ENCODE data around the gene AKR1B15.

- TF ChIP-seq, protein P1, sequence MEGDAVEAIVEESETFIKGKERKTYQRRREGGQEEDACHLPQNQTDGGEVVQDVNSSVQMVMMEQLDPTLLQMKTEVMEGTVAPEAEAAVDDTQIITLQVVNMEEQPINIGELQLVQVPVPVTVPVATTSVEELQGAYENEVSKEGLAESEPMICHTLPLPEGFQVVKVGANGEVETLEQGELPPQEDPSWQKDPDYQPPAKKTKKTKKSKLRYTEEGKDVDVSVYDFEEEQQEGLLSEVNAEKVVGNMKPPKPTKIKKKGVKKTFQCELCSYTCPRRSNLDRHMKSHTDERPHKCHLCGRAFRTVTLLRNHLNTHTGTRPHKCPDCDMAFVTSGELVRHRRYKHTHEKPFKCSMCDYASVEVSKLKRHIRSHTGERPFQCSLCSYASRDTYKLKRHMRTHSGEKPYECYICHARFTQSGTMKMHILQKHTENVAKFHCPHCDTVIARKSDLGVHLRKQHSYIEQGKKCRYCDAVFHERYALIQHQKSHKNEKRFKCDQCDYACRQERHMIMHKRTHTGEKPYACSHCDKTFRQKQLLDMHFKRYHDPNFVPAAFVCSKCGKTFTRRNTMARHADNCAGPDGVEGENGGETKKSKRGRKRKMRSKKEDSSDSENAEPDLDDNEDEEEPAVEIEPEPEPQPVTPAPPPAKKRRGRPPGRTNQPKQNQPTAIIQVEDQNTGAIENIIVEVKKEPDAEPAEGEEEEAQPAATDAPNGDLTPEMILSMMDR (conservative IDR thresholded peaks at IDR 0.05 in 1 of 2, IDR thresholded peaks at IDR 0.05 in 1 of 2; ENCODE audit: extremely low read depth in 1 of 2, insufficient read depth in 1 of 2, low read depth in 1 of 2, low read length in 2 of 2), result no peak
- no peak for TF ChIP-seq EZH2 (IDR thresholded peaks at IDR 0.05; ENCODE audit: borderline replicate concordance, low read length)
Observed at GRCh38 chr7:134601459-134601858, 52.5 kb downstream of the AKR1B15 start.

Measured in mammary epithelial cell (primary cell).